GM21576 (cell line): ENCODE results near the gene CNN3.

Experiments used
- ATAC-seq: cut with Tn5 transposase; IDR thresholded peaks from one replicate; pipeline ENCODE4 v1.9.1; 2021; ENCODE audit warnings: mild to moderate bottlenecking, moderate library complexity; ENCODE audit not compliant: unreplicated experiment

CNN3 gene

DNA sequence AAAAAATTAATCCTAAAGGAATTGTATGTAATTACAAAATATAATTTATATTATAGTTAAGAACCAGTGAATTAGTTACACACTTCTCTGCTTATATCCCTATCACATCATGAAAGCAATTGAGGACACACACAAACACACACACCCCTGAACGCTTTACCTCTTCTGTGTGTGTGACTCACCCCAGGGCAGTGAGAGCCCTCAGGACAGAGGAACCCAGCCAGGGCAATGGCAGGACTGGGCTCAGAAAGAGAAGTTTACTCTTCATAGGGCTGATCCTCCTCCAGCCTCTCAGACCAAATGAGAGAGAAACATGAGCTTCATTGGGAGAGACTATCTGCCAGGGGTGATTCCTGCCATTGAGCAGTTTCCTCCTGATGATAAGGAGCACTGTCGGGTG lies 68.6 kb downstream of the CNN3 start:
- ATAC-seq = no peak

DNA sequence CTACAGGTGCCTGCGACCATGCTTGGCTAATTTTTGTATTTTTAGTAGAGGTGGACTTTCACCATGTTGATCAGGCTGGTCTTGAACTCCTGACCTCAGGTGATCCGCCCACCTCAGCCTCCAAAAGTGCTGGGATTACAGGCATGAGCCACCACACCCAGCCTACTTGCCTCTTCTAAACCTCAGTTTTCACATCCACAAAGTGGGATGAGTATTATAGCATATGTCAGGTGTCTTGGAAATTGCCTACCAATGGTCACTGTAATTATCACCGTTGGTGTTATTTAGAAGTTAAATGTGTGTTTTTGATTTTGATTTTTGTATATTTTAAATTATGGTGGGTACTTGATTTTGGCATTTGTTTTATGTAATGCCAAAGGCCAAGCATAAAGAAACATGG lies 70.0 kb downstream of the CNN3 start:
- no peak for ATAC-seq

DNA sequence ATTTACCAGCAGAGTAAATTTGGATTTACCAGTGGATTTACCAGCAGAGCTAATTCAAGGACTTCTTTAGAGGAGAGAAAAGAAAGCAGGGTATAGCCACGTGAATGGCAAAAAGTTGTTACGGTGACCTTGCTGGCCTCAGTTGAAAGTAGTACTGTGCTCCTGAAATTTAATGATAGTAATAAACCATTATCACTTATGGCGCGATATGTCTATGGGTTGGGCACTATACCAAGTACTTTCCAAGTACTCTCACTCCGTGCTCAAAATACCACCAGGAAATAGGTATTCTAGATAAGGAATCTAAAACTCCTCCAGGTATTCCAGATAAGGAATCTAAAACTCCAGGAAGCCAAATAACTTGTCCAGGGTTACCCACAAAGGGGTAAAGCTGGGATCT lies 70.9 kb downstream of the CNN3 start:
- ATAC-seq = no peak

DNA sequence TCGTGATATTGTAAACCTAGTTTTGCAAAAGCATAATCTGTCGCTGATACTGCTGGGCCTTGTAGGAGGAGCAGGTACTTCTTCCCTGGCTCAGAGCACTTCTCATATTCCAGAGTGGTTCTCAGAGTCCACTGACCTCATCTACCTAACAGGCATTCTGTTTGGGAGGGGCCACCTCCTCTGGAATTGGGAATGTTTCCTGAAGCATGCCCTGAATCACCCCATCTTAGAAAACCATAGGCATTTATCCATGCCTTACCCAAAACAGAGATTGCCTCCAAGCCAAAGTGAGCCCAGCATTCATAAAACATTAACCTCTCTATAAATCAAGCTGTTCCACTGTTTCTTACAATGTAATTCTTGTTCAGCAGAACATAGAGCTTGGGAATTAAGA lies 71.6 kb downstream of the CNN3 start:
- no peak for ATAC-seq

DNA sequence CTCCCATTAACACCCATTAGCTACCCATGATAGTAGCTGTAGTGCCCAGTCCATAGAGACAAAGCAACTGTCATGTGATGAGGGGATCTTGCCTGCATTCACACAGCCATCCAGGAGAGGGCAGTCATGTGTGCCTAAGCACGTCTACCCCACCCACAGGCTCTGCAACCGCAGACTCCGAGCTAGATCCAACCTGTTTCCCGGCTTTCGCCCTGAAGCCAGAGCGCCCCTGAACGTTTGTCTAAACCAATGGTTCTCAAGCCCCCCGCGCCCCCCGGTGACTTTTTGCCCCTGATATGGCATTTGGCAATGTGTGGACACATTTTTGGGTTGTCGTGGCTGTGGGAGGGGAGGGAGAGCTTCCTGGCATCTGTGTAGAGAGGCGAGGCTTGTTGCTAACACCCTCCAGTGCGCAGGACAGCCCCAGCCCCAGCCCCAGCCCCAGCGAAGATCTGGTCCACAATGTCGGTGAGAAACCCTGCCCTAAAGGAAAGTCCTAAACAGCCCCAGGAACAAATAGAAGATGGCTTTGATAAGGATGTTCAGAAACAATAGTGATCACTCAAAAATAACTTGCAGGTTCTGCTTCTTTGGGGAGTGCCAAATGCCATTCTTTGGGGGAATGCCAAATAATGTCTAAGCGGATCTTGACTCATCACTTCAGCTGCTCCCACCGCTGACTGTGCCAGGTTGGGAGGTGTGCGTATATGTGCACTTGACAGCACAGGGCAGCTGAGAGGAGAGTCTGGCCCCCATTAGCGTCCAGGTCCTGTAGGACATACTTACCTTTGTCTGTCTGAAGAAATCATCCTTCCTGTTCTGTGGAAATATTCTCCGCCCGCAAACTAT lies 72.2 kb downstream of the CNN3 start:
- peak; percentile 99 for ATAC-seq

DNA sequence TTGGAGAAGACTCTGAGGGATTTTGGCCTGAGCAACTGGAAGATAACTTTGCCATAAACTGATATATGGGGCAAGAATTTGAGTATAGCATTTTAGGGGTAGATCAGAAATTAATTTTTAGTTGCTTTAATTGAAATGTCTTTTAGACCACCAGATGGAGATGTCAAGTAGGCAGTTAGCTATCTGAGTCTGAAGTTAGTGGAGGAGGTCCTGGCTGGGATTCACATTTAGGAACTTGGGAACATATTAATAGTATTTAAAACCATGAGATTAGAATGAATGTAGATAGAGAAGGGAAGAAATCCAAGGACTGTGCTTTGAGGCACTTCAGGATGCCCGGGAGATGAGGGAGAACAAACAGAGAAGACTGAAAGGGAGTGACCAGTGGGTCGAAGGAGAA lies 74.1 kb downstream of the CNN3 start:
- ATAC-seq = no peak

DNA sequence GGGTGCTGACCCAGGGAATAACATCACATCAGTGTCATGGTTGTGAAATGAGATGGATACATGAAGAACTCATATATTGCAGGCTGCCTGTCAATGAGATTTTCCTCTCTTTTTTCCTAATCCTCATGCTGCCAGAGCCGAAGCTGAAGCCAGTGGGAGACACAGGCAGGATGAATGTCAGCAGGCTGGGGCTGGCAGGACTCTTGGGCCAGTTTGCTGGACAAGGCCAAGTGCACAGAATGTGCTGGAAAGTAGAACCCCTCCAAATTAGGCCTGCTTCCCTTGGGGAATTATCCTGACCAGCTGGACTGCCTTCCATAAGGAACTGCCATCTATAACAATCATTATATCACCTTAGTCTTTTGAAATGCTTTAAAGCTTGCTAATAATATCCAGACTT lies 75.3 kb downstream of the CNN3 start:
- no peak for ATAC-seq
